GM21786 (cell line): ENCODE results near the gene BUB1B.
"Not testable (repeated sequence)": the region's sequence is repeated elsewhere in the genome, so short reads cannot be mapped to it uniquely, and the experiment has no call there.

Source experiments
- ATAC-seq: cut with Tn5 transposase; IDR thresholded peaks from one replicate; pipeline ENCODE4 v1.9.1; 2021; ENCODE audit not compliant: unreplicated experiment

Gene BUB1B

GRCh38 chr15:40135846-40136450 lies 24.9 kb upstream of the BUB1B start:
- not testable (repeated sequence) for ATAC-seq

- ATAC-seq, result no peak
These were observed 24.2 kb upstream of the BUB1B start for GRCh38 chr15:40136470-40137302.

- no peak for ATAC-seq
These were observed 23.3 kb upstream of the BUB1B start for GRCh38 chr15:40137303-40138200.

GRCh38 chr15:40138201-40138570 lies 22.7 kb upstream of the BUB1B start:
- not testable (repeated sequence) for ATAC-seq

GRCh38 chr15:40142428-40142827 lies 18.4 kb upstream of the BUB1B start:
- no peak for ATAC-seq

- ATAC-seq, result no peak
These were observed 14.8 kb upstream of the BUB1B start for GRCh38 chr15:40146037-40146436.

- ATAC-seq, result no peak
These were observed 11.5 kb upstream of the BUB1B start for GRCh38 chr15:40149339-40149738.

GRCh38 chr15:40150163-40150925 lies 10.5 kb upstream of the BUB1B start:
- no peak for ATAC-seq

GRCh38 chr15:40151499-40151898 lies 9.4 kb upstream of the BUB1B start:
- no peak for ATAC-seq

GRCh38 chr15:40151991-40152390 lies 8.9 kb upstream of the BUB1B start:
- ATAC-seq, result no peak

GRCh38 chr15:40154821-40155220 lies 6.0 kb upstream of the BUB1B start:
- not testable (repeated sequence) for ATAC-seq

GRCh38 chr15:40155270-40155910 lies 5.5 kb upstream of the BUB1B start:
- ATAC-seq, result no peak

- no peak for ATAC-seq
These were observed 3.0 kb upstream of the BUB1B start for GRCh38 chr15:40157778-40158447.

- no peak for ATAC-seq
These were observed 848 bp upstream of the BUB1B start for GRCh38 chr15:40160021-40160420.

GRCh38 chr15:40161693-40162391 lies 973 bp downstream of the BUB1B start:
- ATAC-seq, result no peak

- ATAC-seq, result no peak
These were observed 1.7 kb downstream of the BUB1B start for GRCh38 chr15:40162552-40162951.

GRCh38 chr15:40163657-40164416 lies 3.0 kb downstream of the BUB1B start:
- ATAC-seq, result no peak

- not testable (repeated sequence) for ATAC-seq
These were observed 6.5 kb downstream of the BUB1B start for GRCh38 chr15:40167374-40167773.
